NCI-H524 (cell line): Measurements from ENCODE around the gene UTS2R.
A peak's percentile ranks its signal among the peaks of the same experiment; 100 is the strongest.

Experiments
- DNase-seq, 2 experiments: peaks; one replicate each; lab custom pipeline; 2025; lab: John Stamatoyannopoulos, UW

The UTS2R gene

DNA sequence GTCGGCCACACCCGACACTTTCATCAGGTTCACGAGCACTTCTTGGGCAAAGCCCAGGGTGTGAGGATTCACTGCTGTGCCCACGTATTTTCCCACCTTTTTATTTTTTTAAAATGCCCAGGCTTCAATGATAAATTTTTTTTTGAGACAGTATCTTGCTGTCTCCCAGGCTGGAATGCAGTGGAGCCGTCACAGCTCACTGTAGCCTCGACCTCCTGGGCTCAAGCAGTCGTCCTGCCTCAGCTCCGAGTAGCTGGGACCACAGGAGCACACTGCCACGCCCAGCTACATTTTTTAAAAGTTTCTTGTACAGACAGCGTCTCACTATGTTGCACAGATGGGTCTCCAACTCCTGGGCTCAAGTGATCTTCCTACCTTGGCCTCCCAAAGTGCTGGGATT is 17.8 kb downstream of the UTS2R start:
- DNase-seq, result peak; percentile 50 to 75

- DNase-seq, result no peak
These were observed 18.7 kb downstream of the UTS2R start for GRCh38 chr17:82390015-82390859.

- DNase-seq, result no peak
These were observed 19.4 kb downstream of the UTS2R start for GRCh38 chr17:82390860-82391435.

DNA sequence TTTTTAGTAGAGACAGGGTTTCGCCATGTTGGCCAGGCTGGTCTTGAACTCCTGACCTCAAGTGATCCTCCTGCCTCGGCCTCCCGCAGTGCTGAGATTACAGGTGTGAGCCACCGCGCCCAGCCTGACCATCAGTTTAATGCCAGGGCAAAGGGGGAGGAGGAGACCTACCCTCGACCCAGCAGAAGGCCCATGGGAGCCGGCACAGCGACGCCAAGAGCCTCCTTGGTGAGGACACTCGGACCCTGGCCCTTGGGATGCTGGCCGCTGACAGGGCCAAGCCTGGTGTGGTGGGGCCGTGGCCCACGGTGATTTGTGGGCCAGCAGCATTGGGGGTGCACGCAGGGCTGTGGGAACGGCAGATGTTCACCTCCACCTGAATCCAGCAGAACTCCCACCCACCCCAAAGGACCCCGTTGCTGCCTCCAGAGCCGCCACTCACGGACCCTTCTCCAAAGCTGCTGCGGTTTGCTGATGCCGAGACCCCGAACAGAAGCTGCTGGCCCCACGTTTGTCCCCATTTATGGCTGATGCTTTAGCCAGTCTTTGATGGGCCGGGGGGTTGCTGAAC is 20.0 kb downstream of the UTS2R start:
- DNase-seq, result no peak

DNA sequence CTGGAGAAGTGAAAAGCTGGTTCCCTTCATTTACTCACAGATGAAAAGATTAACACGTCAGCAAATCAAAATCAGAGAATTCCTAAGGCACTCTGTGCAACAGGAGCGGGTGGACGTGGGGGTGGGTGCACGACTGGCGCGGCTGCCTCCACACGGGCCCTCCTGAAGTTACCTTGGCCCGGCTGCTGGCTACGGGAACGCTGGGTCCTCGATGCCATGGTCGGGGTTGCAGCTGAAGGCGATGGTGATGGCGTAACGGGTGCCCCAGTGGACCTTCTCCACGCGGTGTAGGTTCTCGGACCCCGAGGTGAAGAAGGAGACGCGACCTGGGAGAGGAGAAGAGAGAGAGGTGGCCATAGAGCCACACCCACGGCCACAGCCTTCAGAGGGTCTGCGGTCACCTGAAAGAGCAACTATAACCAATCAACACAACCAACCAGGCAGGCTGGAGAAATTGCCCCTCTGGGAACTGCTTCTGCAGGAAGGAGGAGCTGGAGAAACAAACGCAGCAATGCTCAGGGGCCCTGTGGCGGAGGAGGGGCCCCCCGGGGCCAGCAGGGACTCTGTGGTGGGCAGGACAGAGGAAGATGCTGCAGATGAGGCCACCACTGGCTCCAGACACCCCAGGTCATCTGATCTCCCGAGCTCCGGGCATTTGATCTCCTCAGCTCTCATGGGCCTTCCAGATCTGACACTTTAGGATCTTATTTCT is 20.8 kb downstream of the UTS2R start:
- DNase-seq, result no peak

GRCh38 chr17:82392941-82393340 is 21.4 kb downstream of the UTS2R start:
- DNase-seq, result no peak

DNA sequence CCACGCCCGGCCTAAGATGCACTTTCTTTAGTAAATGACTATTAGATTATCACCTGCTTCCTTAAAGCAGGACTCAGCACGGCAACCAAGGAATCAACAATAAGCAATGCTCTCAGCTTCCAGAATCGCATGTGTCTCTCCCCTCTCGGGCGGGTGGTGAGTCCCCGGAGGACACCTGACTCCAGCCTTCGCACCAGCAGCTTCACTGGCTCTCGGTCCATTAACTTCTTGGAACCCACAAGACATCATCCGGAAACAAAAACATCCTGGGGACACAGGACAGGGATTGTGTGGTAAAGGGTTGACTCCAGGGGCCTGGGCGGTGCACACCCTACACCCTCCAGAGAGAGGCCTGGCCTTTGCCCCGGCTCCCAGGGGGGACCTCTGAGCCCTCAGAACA is 22.7 kb downstream of the UTS2R start:
- no peak for DNase-seq

DNA sequence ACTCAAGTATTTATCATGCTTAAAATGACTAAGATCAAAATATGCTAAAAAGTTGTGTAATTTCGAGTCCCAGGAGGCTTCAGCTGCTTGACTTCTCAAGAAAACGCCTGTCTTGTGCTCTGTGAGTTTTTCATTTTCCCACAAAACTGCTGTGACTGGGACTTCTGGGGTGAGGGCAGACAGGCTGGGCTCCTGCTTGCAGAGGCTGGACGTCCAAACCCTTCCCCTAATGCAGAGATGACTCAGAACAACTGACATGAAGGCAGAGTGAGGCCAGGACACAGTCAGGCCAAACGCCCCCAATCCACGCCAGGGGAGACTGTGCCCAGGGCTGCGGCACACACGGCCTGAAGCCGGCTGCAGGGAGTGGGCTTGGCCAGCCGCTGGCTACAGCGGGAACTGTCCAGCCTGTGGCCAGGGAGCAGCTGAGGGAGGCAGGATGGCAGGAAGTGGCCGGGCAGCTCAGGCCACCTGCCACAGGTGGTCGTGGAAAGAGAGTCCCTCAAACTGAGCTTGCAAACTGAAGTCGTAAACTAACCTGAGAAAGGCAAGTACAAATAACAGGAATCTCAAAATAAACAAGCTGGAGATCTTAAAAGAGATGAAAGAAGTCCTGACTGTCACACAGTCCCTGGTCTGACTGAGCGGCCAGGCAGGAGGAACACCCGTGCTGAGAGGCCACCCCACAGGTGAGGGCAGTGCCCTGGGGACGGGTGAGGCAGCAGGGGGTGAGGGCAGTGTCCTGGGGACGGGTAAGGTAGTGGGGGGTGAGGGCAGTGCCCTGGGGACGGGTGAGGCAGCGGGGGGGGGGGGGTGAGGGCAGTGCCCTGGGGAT is 25.3 kb downstream of the UTS2R start:
- no peak for DNase-seq

GRCh38 chr17:82397449-82398335 is 26.1 kb downstream of the UTS2R start:
- DNase-seq, result no peak

- peak; percentile 37 to 73 for DNase-seq
These were observed 27.5 kb downstream of the UTS2R start for GRCh38 chr17:82399041-82399441.

DNA sequence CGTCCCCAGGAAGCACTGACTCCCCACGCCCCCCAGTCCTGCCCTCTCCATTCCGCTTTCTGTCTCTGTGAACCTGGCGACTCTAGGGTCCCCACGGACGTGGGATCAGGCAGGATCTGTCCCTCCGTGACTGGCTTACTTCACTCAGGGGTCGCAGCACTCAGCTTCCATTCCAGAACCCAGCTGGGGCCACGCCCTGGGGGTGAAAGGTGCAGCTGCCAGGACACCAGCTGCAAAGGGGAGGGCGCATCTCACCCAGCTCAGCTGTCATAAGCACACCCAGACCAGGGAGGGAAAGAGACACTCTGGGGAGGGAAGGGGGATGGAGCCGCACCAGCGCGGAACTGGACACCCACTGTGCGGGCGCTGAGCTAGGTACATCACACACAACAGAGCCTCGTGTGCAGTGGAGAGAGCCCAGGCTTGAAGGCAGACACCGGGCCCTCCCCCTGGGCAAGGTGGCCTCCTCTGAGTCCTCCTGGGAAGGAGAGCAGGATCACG is 28.1 kb downstream of the UTS2R start:
- DNase-seq, result peak in 1 of 2 experiments; percentile 43

DNA sequence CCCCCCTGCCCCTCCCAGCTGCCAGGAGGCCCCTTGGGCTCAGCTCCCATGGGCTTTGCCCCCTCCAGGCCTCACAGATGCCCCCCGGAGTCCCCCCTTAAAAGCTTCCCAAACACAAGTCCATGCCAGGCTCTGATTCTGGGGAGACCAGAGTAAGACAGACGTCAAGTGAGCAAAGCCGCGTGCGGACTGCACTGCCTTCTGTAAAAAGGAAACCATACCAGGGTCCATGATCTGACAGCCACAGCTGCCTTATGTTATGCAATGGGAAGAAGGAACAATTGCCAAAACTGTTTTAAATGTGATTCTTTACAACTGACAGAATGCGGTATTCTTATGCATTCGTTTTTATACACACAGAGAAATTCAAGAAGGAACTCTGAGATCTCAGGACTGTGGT is 28.6 kb downstream of the UTS2R start:
- peak in 1 of 2 experiments; percentile 8 for DNase-seq

DNA sequence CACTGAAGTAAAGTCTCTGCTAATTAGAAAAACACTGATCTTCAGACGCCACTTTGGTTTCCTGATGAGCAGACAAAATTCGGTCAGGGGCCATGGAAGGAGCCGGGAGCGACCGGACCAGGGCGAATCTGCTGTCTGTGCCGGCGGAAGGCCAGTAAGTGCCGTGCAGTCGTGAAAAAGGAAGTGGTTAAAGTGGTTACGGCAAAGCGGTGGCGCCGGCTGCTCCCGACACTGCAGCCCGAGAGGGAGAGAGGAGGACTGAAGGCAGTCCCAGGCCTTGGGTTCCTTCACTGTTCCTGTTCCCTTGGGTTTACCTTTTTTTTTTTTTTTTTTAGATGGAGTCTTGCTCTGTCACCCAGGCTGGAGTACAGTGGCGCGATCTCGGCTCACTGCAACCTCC is 29.3 kb downstream of the UTS2R start:
- no peak for DNase-seq

GRCh38 chr17:82402865-82403264 is 31.3 kb downstream of the UTS2R start:
- DNase-seq, result no peak

DNA sequence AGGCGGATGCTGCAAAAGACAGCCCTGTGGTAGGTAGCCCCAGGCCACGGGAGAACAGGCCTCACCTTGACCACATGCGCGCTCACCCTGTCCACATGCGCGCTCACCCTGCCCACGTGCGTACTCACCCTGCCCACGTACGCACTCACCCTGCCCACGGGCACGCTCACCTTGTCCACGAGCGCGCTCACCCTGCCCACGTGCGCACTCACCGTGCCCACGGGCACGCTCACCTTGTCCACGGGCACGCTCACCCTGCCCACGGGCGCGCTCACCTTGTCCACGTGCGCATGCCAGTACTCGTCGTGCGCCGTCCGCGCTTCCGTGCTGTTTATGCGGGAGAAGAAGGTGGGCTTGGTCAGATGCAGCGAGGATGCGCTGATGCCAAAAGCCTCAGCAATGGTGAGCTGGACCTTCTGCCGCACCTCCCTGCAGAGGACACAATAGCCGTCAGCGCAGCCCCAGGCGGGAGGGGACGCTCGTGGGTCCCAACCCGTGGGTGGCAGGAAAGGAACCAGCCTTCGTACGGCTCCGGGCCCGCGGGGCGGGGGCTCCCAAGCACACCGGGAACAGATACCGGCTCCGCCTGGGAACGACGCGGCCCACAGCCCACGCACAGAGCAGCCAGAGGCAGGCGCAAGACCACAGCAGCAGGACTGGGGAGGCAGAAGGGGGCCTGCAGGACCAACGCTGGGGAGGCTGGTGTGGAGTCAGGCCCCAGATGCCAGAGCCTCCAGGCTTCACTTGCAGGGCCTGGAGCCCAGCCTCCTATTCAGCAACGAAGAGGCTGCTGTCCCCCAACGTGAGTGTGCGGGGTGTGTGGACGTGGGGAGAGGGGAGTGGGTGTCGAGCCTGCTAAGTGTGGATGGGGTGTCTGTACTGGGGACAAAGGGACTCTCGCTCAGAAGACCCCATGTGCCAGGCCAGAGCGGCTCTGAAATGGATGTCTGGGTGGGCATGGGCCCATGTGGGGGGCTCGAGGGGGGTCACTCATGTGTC is 32.4 kb downstream of the UTS2R start:
- DNase-seq, result no peak

- no peak for DNase-seq
These were observed 33.5 kb downstream of the UTS2R start for GRCh38 chr17:82405051-82405450.

- DNase-seq, result no peak
These were observed 34.6 kb downstream of the UTS2R start for GRCh38 chr17:82406131-82406671.

- no peak for DNase-seq
These were observed 35.7 kb downstream of the UTS2R start for GRCh38 chr17:82407255-82407654.
